Esophagus muscularis mucosa (tissue), 4 donors: ENCODE data around the gene PHIP. TPM values are rescaled to one million over a fixed set of nuclear protein-coding genes. Genes with fewer than 3 reads are reported as not detected.

Experiments used
- DNase-seq: peaks from one replicate; pipeline ENCODE4 v3.0.0-alpha.2; 2017; ENCODE audit errors: extremely low spot score
- H3K27ac ChIP-seq, 4 donors: fragments of 200-600 bp; sonication (generic); replicated peaks in 1 of 4; 1 replicate in 3 of 4; 2 replicates in 1 of 4; pipeline ENCODE4 v1.5.1; 2016 to 2019; ENCODE audit warnings: mild to moderate bottlenecking in 1 of 4
- H3K27me3 ChIP-seq, 4 donors: fragments of 200-600 bp; sonication (generic); one replicate each; pipeline versions ENCODE4 v1.5.1 to v1.6.0; 2016 to 2019
- H3K36me3 ChIP-seq, 4 donors: fragments of 200-600 bp; sonication (generic); one replicate each; pipeline ENCODE4 v1.5.1; 2016 to 2019
- H3K4me1 ChIP-seq, 4 donors: fragments of 200-600 bp; sonication (generic); one replicate each; pipeline ENCODE4 v1.5.1; 2016 to 2019
- H3K4me3 ChIP-seq, 4 donors: fragments of 200-600 bp; sonication (generic); 1 replicate in 2 of 4; 2 replicates in 2 of 4; pipeline ENCODE4 v1.5.1; 2016 to 2019; ENCODE audit warnings: mild to moderate bottlenecking in 4 of 4, moderate library complexity in 1 of 4
- H3K9me3 ChIP-seq, 4 donors: fragments of 200-600 bp; sonication (generic); 1 replicate in 3 of 4; 2 replicates in 1 of 4; pipeline ENCODE4 v1.5.1; 2016 to 2019
- EP300 ChIP-seq: sonication (generic); formaldehyde crosslinking; IDR thresholded peaks from one replicate; pipeline ENCODE4 v1.6.1; 2017; ENCODE audit warnings: antibody characterized with exemption
- POLR2A ChIP-seq: fragments of 450-650 bp; IDR thresholded peaks from one replicate; pipeline ENCODE4 v1.6.1; 2017; ENCODE audit warnings: antibody characterized with exemption, moderate library complexity, mild to moderate bottlenecking, low read depth
- POLR2AphosphoS5 ChIP-seq, 2 donors: sonication (generic); formaldehyde crosslinking; IDR thresholded peaks; one replicate each; pipeline ENCODE4 v1.6.1; 2017; ENCODE audit warnings: antibody characterized with exemption in 2 of 2
- WGBS: methylation state at CpG from one replicate; pipeline ENCODE4 v1.1.5; 2018; 5-methylcytosine and 5-hydroxymethylcytosine counted together
- intact Hi-C: fragments of 100-400 bp; cut with DNase I; formaldehyde crosslinking; loops from one replicate; pipeline ENCODE4 v1.15.1; 2023
- total RNA-seq, 4 donors: library from RNA; depleted of rRNA; stranded (reverse); fragments of >200 nt; gene quantifications; one replicate each; pipeline versions ENCODE4 v1.1.0 to v1.2.1, GENCODE V29; 2016
- TF ChIP-seq, protein P1 (sequence below), 3 experiments: fragments of 200-600 bp in 2 of 3; fragments of 450-650 bp in 1 of 3; sonication (generic) in 2 of 3; IDR thresholded peaks; one replicate each; pipeline ENCODE4 v1.5.1; 2017 to 2019; ENCODE audit warnings: antibody characterized with exemption in 3 of 3, mild to moderate bottlenecking in 2 of 3, moderate library complexity in 1 of 3

Gene PHIP
- total RNA-seq, 4 donors from 2014 or later, result 20.1 to 32.4 (median 25.5) TPM

- no peaks in the 10 kb centered on the region for H3K27me3 ChIP-seq
- no peak overlapping the region for H3K27ac ChIP-seq
- WGBS, result 98% methylated on average over 8 of the region's 8 CpGs
- no peak for TF ChIP-seq POLR2AphosphoS5 (IDR thresholded peaks at IDR 0.05)
- TF ChIP-seq EP300, result no peak
- no peak overlapping the region for H3K4me3 ChIP-seq
- H3K36me3 ChIP-seq, result peaks cover 30 to 90% (median 62%) of the 10 kb centered on the region in 4 donors
- intact Hi-C loops, result no loop called here
- no peak for DNase-seq
- H3K4me1 ChIP-seq, result no peaks in the 10 kb centered on the region
- H3K9me3 ChIP-seq, result peaks cover 0 to 8% (median 6%) of the 10 kb centered on the region in 4 donors
Observed at GRCh38 chr6:78953798-78954197, 124.3 kb downstream of the PHIP start.

DNA sequence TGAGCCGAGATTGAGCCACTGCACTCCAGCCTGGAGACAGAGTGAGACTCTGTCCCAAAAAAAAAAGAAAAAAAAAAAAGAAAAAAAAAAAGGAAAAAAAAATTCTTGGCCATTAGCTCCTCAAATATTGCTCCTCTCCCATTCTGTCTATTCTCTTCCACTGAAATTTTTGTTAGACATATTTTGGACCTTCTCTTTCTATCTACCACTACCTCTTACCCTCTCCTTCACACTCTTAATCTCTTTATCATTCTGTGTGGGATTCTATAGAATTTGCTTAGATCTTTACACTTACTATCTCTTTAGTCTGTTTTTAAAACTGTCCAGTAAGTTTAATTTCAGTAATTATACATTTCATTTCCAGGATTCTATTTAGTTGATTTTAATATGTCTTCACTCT is 125.7 kb downstream of the PHIP start:
- DNase-seq, result no peak
- no peaks in the 10 kb centered on the region for H3K27me3 ChIP-seq
- peaks cover 36 to 93% (median 66%) of the 10 kb centered on the region in 4 donors for H3K36me3 ChIP-seq
- WGBS, result 94% methylated on average over 1 of the region's 1 CpG
- no peak overlapping the region for H3K27ac ChIP-seq
- TF ChIP-seq POLR2AphosphoS5 (IDR thresholded peaks at IDR 0.05) (no peak), POLR2A (no peak), EP300 (no peak)
- TF ChIP-seq, protein P1, sequence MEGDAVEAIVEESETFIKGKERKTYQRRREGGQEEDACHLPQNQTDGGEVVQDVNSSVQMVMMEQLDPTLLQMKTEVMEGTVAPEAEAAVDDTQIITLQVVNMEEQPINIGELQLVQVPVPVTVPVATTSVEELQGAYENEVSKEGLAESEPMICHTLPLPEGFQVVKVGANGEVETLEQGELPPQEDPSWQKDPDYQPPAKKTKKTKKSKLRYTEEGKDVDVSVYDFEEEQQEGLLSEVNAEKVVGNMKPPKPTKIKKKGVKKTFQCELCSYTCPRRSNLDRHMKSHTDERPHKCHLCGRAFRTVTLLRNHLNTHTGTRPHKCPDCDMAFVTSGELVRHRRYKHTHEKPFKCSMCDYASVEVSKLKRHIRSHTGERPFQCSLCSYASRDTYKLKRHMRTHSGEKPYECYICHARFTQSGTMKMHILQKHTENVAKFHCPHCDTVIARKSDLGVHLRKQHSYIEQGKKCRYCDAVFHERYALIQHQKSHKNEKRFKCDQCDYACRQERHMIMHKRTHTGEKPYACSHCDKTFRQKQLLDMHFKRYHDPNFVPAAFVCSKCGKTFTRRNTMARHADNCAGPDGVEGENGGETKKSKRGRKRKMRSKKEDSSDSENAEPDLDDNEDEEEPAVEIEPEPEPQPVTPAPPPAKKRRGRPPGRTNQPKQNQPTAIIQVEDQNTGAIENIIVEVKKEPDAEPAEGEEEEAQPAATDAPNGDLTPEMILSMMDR (IDR thresholded peaks at IDR 0.05), result no peak
- no peaks in the 10 kb centered on the region for H3K4me1 ChIP-seq
- H3K4me3 ChIP-seq, result no peak overlapping the region
- H3K9me3 ChIP-seq, result peaks cover 0 to 13% (median 10%) of the 10 kb centered on the region in 4 donors
- intact Hi-C loops, result no loop called here

DNA sequence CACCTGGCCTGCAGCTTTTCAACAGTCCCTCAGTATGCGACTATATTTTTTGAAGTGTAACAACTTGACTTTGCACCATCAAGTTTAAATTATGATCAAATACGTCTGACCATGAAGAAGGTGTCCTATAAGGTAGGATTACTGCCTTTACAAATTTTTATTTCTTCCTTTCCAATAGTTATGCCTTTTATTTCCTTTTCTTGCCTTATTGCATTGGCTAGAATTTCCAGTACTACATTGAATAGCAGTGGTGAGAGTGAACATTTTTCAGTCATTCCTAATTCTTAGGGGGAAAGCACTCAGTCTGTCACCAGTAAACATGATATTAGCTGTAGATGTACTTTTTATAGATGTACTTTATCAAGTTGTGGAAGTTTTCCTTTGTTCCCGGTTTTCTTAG is 129.3 kb downstream of the PHIP start:
- Histone ChIP-seq H3K27me3 (no peaks in the 10 kb centered on the region), H3K36me3 (peaks cover 45 to 98% (median 76%) of the 10 kb centered on the region in 4 donors), H3K9me3 (peaks cover 0 to 13% (median 10%) of the 10 kb centered on the region in 4 donors), H3K4me3 (no peak overlapping the region), H3K4me1 (no peaks in the 10 kb centered on the region), H3K27ac (no peak overlapping the region)
- TF ChIP-seq POLR2A, result no peak
- TF ChIP-seq, protein P1 (IDR thresholded peaks at IDR 0.05), result no peak
- TF ChIP-seq EP300, result no peak
- TF ChIP-seq POLR2AphosphoS5 (IDR thresholded peaks at IDR 0.05), result no peak
- WGBS, result 95% methylated on average over 3 of the region's 3 CpGs
- intact Hi-C loops, result loop anchor here (5.0 kb wide), 1 partner anchor 34 kb away; no protein-coding TSS in a partner anchor
- DNase-seq, result no peak

DNA sequence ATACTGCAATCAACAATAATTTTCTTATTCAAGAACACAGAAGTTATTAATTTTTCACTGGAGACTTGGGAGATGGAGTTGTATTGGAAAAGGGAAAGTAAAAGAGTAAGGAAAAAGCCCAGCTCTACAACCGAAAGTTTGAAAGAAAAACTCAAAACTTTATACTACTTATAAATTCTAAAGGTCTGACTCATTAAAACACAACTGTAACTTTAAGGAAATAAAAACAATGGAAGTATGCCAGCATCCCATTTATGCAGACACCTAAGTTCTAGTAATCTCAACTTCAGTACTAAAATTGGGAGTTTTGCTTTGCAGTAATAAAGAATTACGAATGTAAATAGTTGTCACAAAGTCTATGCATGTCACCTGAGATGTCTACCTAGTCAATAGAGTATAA is 130.1 kb downstream of the PHIP start:
- H3K4me3 ChIP-seq, result no peak overlapping the region
- intact Hi-C loops, result loop anchor here (5.0 kb wide), 1 partner anchor 34 kb away; no protein-coding TSS in a partner anchor
- TF ChIP-seq EP300, result no peak
- H3K9me3 ChIP-seq, result peaks cover 0 to 13% (median 10%) of the 10 kb centered on the region in 4 donors
- DNase-seq, result no peak
- 87% methylated on average over 2 of the region's 2 CpGs for WGBS
- H3K27ac ChIP-seq, result no peak overlapping the region
- H3K27me3 ChIP-seq, result no peaks in the 10 kb centered on the region
- peaks cover 37 to 98% (median 70%) of the 10 kb centered on the region in 4 donors for H3K36me3 ChIP-seq
- H3K4me1 ChIP-seq, result no peaks in the 10 kb centered on the region

- no peak for TF ChIP-seq EP300
- TF ChIP-seq POLR2AphosphoS5 (IDR thresholded peaks at IDR 0.05), result no peak
- TF ChIP-seq, protein P1 (IDR thresholded peaks at IDR 0.05), result no peak
- no peak for TF ChIP-seq POLR2A
- no peaks in the 10 kb centered on the region for H3K4me1 ChIP-seq
- peaks cover 0 to 13% (median 10%) of the 10 kb centered on the region in 4 donors for H3K9me3 ChIP-seq
- H3K27me3 ChIP-seq, result no peaks in the 10 kb centered on the region
- H3K36me3 ChIP-seq, result peaks cover 37 to 96% (median 71%) of the 10 kb centered on the region in 4 donors
- intact Hi-C loops, result loop anchor here (5.0 kb wide), 1 partner anchor 35 kb away; no protein-coding TSS in a partner anchor
- no peak overlapping the region for H3K27ac ChIP-seq
- WGBS, result 69% methylated on average over 2 of the region's 2 CpGs
- no peak overlapping the region for H3K4me3 ChIP-seq
- DNase-seq, result no peak
Observed at GRCh38 chr6:78947529-78947928, 130.5 kb downstream of the PHIP start.

- Histone ChIP-seq H3K4me1 (no peaks in the 10 kb centered on the region), H3K9me3 (no peaks in the 10 kb centered on the region), H3K27me3 (no peaks in the 10 kb centered on the region), H3K27ac (no peak overlapping the region), H3K36me3 (peaks cover 37 to 73% (median 55%) of the 10 kb centered on the region in 4 donors), H3K4me3 (no peak overlapping the region)
- no peak for TF ChIP-seq EP300
- TF ChIP-seq, protein P1 (IDR thresholded peaks at IDR 0.05), result no peak
- TF ChIP-seq POLR2A, result no peak
- TF ChIP-seq POLR2AphosphoS5 (IDR thresholded peaks at IDR 0.05), result no peak
- intact Hi-C loops, result no loop called here
- no peak for DNase-seq
- WGBS, result 94% methylated on average over 1 of the region's 1 CpG
Observed at GRCh38 chr6:78942446-78942845, 135.6 kb downstream of the PHIP start.
